HCT116 (cell line): ENCODE measurements around the gene DIP2C.

Source experiments
- CEBPB ChIP-seq: IDR thresholded peaks from 2 replicates; pipeline ENCODE4 v1.6.1; 2012; ENCODE audit warnings: low read depth
- ELF1 ChIP-seq: IDR thresholded peaks from 2 replicates; pipeline ENCODE4 v1.6.1; 2012; ENCODE audit warnings: low read depth, borderline replicate concordance
- EZH2 ChIP-seq: fragments of 200-600 bp; sonication (generic); IDR thresholded peaks from 2 replicates; pipeline ENCODE4 v1.6.1; 2017; ENCODE audit warnings: antibody characterized with exemption, mixed run types
- EZH2phosphoT487 ChIP-seq: fragments of 200-600 bp; IDR thresholded peaks from 2 replicates; pipeline ENCODE4 v1.6.1; 2018; ENCODE audit warnings: antibody characterized with exemption, borderline replicate concordance
- POLR2A ChIP-seq: IDR thresholded peaks from 2 replicates; pipeline ENCODE4 v1.7.0; 2011; ENCODE audit warnings: borderline replicate concordance; ENCODE audit not compliant: insufficient read depth, insufficient read length; ENCODE audit errors: extremely low read depth
- POLR2AphosphoS5 ChIP-seq: IDR thresholded peaks from 2 replicates; pipeline ENCODE4 v1.6.1; 2011; ENCODE audit warnings: mild to moderate bottlenecking, low read depth, low read length, moderate library complexity
- SIN3A ChIP-seq: IDR thresholded peaks from 2 replicates; pipeline ENCODE4 v1.6.1; 2012; ENCODE audit warnings: low read depth
- YY1 ChIP-seq: IDR thresholded peaks from 2 replicates; pipeline ENCODE4 v1.6.1; 2011; ENCODE audit warnings: low read length, low read depth, moderate library complexity, mild to moderate bottlenecking; ENCODE audit not compliant: insufficient replicate concordance; ENCODE audit errors: extremely low read depth
- ZFX ChIP-seq: fragments of 450-650 bp; IDR thresholded peaks from 2 replicates; pipeline ENCODE4 v1.6.1; 2017
- TF ChIP-seq, protein P1 (sequence below), 3 experiments: fragments of 200-600 bp in 1 of 3; sonication (generic) in 1 of 3; IDR thresholded peaks in 2 of 3; conservative IDR thresholded peaks in 1 of 3; 2 replicates each; pipeline ENCODE4 v1.5.1; 2012 to 2017; ENCODE audit warnings: low read depth in 2 of 3, low read length in 2 of 3, antibody characterized with exemption in 1 of 3, borderline replicate concordance in 1 of 3, control low read depth in 1 of 3, mild to moderate bottlenecking in 1 of 3, mixed read lengths in 1 of 3, mixed run types in 1 of 3, moderate library complexity in 1 of 3; ENCODE audit not compliant: insufficient read depth in 1 of 3
- TF ChIP-seq, protein P2 (sequence below): IDR thresholded peaks from 2 replicates; pipeline ENCODE4 v1.6.1; 2012

DNA sequence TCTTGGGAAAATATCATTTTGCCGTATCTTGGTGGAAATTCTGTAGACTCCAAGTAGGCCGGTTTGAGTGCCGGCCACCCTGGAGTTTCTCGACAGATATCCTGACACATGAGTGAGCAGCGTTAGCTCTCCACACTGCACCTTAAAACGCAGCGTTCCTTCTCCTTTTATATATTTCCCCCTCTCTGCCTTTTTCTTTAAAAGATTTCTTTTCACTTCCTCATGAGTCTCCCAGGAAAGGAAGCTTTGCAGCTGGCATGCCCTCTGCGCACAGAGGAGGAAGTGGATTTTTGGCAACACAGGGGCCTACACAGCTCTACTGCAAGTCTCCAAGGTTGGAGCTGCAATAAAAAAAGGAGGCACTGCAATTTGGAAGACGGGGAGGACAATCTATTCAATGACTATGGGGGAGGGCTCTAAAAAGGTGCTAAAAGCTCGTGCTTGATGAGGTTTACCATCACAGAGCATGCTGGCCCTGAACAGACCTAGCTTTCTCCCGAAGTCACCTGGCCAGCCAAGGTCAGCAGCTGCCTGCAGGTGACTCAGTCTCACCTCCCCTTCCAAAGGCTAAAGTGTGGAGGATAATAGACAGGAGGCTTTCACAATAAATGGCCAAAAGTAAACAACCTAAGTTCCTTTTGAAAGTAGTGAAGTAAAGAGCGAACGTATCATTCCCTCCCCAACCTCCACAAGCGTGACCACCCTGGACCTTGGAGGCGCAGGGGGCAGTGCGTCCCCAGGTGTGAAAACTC, 301.4 kb downstream of the DIP2C start:
- TF ChIP-seq POLR2A: no peak
- TF ChIP-seq, protein P1, sequence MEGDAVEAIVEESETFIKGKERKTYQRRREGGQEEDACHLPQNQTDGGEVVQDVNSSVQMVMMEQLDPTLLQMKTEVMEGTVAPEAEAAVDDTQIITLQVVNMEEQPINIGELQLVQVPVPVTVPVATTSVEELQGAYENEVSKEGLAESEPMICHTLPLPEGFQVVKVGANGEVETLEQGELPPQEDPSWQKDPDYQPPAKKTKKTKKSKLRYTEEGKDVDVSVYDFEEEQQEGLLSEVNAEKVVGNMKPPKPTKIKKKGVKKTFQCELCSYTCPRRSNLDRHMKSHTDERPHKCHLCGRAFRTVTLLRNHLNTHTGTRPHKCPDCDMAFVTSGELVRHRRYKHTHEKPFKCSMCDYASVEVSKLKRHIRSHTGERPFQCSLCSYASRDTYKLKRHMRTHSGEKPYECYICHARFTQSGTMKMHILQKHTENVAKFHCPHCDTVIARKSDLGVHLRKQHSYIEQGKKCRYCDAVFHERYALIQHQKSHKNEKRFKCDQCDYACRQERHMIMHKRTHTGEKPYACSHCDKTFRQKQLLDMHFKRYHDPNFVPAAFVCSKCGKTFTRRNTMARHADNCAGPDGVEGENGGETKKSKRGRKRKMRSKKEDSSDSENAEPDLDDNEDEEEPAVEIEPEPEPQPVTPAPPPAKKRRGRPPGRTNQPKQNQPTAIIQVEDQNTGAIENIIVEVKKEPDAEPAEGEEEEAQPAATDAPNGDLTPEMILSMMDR (IDR thresholded peaks at IDR 0.05 in 2 of 3, conservative IDR thresholded peaks at IDR 0.05 in 1 of 3; ENCODE audit: borderline replicate concordance in 1 of 3, insufficient read depth in 1 of 3, low read depth in 2 of 3, low read length in 2 of 3): no peak
- TF ChIP-seq EZH2: no peak
- TF ChIP-seq CEBPB: no peak
- no peak for TF ChIP-seq SIN3A
- no peak for TF ChIP-seq YY1
- no peak for TF ChIP-seq ELF1
- TF ChIP-seq, protein P2, sequence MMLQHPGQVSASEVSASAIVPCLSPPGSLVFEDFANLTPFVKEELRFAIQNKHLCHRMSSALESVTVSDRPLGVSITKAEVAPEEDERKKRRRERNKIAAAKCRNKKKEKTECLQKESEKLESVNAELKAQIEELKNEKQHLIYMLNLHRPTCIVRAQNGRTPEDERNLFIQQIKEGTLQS: no peak
- TF ChIP-seq EZH2phosphoT487: no peak
- TF ChIP-seq POLR2AphosphoS5: no peak
- no peak for TF ChIP-seq ZFX
